MCF 10A (cell line): ENCODE data around the gene NEK4. TPM values are rescaled to one million over a fixed set of nuclear protein-coding genes. Genes with fewer than 3 reads are reported as not detected.

ENCODE experiments used
- BruUV-seq: library from RNA; stranded (reverse); fragments of 400-500 nt; replicated peaks from 2 replicates; lab custom pipeline; 2021; lab: Mats Ljungman, UMichigan
- CTCF ChIA-PET: fragments of 300-600 bp; sonication (Branson Sonifier 250); formaldehyde crosslinking; extraction: SDS; loops from one replicate; lab custom pipeline; 2021; ENCODE audit warnings: antibody characterized with exemption, inconsistent platforms; lab: Yijun Ruan, JAX
- POLR2A ChIA-PET: fragments of 300-600, 350-650 bp; sonication (Branson Sonifier 250); formaldehyde crosslinking; extraction: SDS; loops from one replicate; lab custom pipeline; 2020; ENCODE audit warnings: antibody characterized with exemption, inconsistent platforms; lab: Yijun Ruan, JAX
- DNase-seq: peaks from one replicate; pipeline ENCODE4 v3.0.0-alpha.2; 2018; ENCODE audit not compliant: unreplicated experiment
- H3K27ac Mint-ChIP-seq: one replicate; pipeline ENCODE4 v1.8.0; 2022; ENCODE audit warnings: mild to moderate bottlenecking, low read depth, mixed read lengths; ENCODE audit not compliant: unreplicated experiment
- H3K27me3 Mint-ChIP-seq: one replicate; pipeline ENCODE4 v1.8.0; 2022; ENCODE audit warnings: mixed read lengths; ENCODE audit not compliant: insufficient read depth, unreplicated experiment
- H3K36me3 Mint-ChIP-seq: one replicate; pipeline ENCODE4 v1.8.0; 2022; ENCODE audit warnings: mild to moderate bottlenecking, moderate library complexity, mixed read lengths; ENCODE audit not compliant: insufficient read depth, unreplicated experiment
- H3K4me1 Mint-ChIP-seq: one replicate; pipeline ENCODE4 v1.8.0; 2022; ENCODE audit warnings: mixed read lengths; ENCODE audit not compliant: insufficient read depth, unreplicated experiment
- H3K4me3 Mint-ChIP-seq: one replicate; pipeline ENCODE4 v1.8.0; 2022; ENCODE audit warnings: mild to moderate bottlenecking, moderate library complexity, mixed read lengths; ENCODE audit not compliant: unreplicated experiment
- H3K9me3 Mint-ChIP-seq: one replicate; pipeline ENCODE4 v1.8.0; 2022; ENCODE audit warnings: mixed read lengths; ENCODE audit not compliant: unreplicated experiment
- intact Hi-C: fragments of 100-400 bp; cut with micrococcal nuclease; formaldehyde crosslinking; loops from 2 replicates; pipeline ENCODE4 v1.14.1; 2022
- total RNA-seq: library from RNA; stranded (reverse); gene quantifications from 2 replicates; pipeline ENCODE4 v1.2.3, GENCODE V29; 2022
- TF ChIP-seq, protein P1 (sequence below): fragments of 200-600 bp; IDR thresholded peaks from one replicate; pipeline ENCODE4 v1.8.0; 2022; ENCODE audit warnings: antibody characterized with exemption, mild to moderate bottlenecking; ENCODE audit not compliant: unreplicated experiment

The NEK4 gene
- total RNA-seq, 1 experiment from 2014 or later = 24.6 TPM

DNA sequence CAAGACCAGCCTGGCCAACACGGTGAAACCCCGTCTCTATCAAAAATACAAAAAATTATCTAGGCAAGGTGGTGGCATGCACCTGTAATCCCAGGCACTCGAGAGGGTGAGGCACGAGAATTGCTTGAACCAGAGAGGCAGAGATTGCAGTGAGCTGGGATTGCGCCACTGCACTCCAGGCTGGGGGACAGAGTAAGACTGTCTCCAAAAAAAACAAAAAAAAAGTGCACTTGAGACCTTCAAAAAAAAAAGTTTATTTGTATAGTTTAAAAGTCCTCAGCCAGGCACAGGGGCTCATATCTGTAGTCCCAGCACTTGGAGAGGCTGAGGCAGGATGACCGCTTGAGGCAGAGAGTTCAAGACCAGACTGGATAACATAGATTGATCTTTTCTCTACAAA, 87.1 kb downstream of the NEK4 start:
- intact Hi-C loops = loop anchor here (2.0 kb wide), 1 partner anchor 13 kb away; no protein-coding TSS in a partner anchor
- peak overlapping the region; percentile 99 for H3K27ac Mint-ChIP-seq
- CTCF ChIA-PET = no interaction called here
- POLR2A ChIA-PET = interaction anchor here (5.5 to 7.7 kb wide), 3 partner anchors 11 to 21 kb away, joined by 75 to 104 read pairs (median 92); partner anchors contain the start of genes GLT8D1 and SPCS1
- no peaks in the 10 kb centered on the region for H3K27me3 Mint-ChIP-seq
- H3K36me3 Mint-ChIP-seq = peaks cover 52% of the 10 kb centered on the region
- TF ChIP-seq, protein P1, sequence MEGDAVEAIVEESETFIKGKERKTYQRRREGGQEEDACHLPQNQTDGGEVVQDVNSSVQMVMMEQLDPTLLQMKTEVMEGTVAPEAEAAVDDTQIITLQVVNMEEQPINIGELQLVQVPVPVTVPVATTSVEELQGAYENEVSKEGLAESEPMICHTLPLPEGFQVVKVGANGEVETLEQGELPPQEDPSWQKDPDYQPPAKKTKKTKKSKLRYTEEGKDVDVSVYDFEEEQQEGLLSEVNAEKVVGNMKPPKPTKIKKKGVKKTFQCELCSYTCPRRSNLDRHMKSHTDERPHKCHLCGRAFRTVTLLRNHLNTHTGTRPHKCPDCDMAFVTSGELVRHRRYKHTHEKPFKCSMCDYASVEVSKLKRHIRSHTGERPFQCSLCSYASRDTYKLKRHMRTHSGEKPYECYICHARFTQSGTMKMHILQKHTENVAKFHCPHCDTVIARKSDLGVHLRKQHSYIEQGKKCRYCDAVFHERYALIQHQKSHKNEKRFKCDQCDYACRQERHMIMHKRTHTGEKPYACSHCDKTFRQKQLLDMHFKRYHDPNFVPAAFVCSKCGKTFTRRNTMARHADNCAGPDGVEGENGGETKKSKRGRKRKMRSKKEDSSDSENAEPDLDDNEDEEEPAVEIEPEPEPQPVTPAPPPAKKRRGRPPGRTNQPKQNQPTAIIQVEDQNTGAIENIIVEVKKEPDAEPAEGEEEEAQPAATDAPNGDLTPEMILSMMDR = no peak
- peak overlapping the region; percentile 99 for H3K4me3 Mint-ChIP-seq
- H3K4me1 Mint-ChIP-seq = peaks cover 43% of the 10 kb centered on the region
- peak; percentile 46 for DNase-seq
- H3K9me3 Mint-ChIP-seq = no peaks in the 10 kb centered on the region
- BruUV-seq = no TSS peak

DNA sequence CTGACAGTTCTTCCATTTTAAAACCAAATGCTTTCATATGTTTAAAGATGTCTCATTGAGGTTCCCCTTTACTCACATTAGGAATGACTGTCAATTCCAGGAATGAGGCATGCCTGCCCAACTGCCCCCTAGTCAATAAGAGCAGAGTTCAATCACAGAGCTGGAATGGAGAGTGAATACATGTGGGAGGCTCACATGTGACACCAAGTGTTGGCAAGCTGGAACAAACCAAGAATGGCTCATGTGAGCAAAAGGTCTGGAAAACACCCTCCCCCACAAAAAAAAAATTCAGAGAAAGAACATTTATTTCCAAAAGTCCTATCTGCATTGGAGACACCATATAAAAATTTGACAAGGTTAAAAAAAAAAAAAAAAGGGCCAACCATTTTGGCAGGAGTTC, 88.7 kb downstream of the NEK4 start:
- BruUV-seq = no TSS peak
- ChIA-PET POLR2A (interaction anchor here (0.5 to 7.7 kb wide), 3 partner anchors 10 to 24 kb away, joined by 3 to 104 read pairs (median 4); no protein-coding TSS in a partner anchor), CTCF (interaction anchor here (0.7 to 1.1 kb wide), 2 partner anchors 235 to 254 kb away, joined by 3 to 4 read pairs; no protein-coding TSS in a partner anchor)
- peaks cover 38% of the 10 kb centered on the region for H3K4me1 Mint-ChIP-seq
- no peaks in the 10 kb centered on the region for H3K27me3 Mint-ChIP-seq
- peaks cover 52% of the 10 kb centered on the region for H3K36me3 Mint-ChIP-seq
- TF ChIP-seq, protein P1 = peak; percentile 10
- DNase-seq = peak; percentile 64
- peak overlapping the region; percentile 39 for H3K4me3 Mint-ChIP-seq
- H3K27ac Mint-ChIP-seq = peak overlapping the region; percentile 68
- intact Hi-C loops = loop anchor here (1.0 kb wide), 2 partner anchors 46 to 210 kb away; no protein-coding TSS in a partner anchor
- no peaks in the 10 kb centered on the region for H3K9me3 Mint-ChIP-seq

DNA sequence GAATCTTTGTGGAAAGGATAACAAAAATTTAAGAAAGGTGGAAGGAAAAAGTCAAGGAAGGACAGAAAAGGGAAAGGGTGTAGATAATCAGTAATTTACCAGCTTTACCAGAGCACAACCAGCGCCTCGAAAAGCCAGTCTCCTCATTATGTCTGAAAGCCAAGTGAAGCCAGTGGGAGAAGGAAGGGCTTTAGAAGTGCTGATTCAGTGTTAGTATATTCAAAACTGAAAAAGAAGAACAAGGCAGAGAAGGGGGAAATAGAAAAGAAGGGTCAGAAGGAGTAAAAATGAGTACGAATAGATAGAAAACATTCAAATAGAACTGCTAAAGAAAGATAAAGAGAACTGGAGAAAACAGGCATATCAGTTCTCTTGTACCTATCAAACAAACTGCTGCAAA, 89.1 kb downstream of the NEK4 start:
- TF ChIP-seq, protein P1 = no peak
- DNase-seq = no peak
- H3K27me3 Mint-ChIP-seq = no peaks in the 10 kb centered on the region
- peak overlapping the region; percentile 39 for H3K4me3 Mint-ChIP-seq
- peaks cover 54% of the 10 kb centered on the region for H3K36me3 Mint-ChIP-seq
- H3K27ac Mint-ChIP-seq = peak overlapping the region; percentile 68
- no TSS peak for BruUV-seq
- intact Hi-C loops = no loop called here
- ChIA-PET CTCF (interaction anchor here (0.7 to 1.4 kb wide), 4 partner anchors 10 to 254 kb away, joined by 3 to 4 read pairs (median 4); no protein-coding TSS in a partner anchor), POLR2A (interaction anchor here (0.6 to 7.7 kb wide), 2 partner anchors 9 to 24 kb away, joined by 4 to 104 read pairs; no protein-coding TSS in a partner anchor)
- peaks cover 38% of the 10 kb centered on the region for H3K4me1 Mint-ChIP-seq
- H3K9me3 Mint-ChIP-seq = no peaks in the 10 kb centered on the region

DNA sequence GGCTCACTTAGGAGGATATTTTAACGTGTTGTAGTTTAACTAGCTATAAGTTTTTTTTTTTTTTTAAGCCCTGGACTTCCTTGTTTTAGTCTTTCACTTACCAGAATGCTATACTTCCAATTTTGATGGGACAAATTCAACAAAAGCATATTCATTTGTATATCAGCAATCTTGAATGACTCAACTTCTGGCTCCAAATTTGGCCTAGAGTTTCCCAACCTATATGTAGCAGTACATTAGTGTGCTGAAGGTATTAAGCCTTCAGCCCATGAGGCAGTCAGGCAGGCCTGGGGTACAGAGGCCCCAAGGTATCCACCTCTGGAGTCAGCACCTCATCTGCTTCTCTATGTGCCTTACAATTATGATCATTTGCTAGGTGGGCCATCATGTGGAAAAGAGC, 90.9 kb downstream of the NEK4 start:
- Mint-ChIP-seq H3K4me1 (peaks cover 37% of the 10 kb centered on the region), H3K4me3 (no peak overlapping the region), H3K36me3 (peaks cover 71% of the 10 kb centered on the region), H3K27me3 (no peaks in the 10 kb centered on the region), H3K27ac (peak overlapping the region; percentile 88), H3K9me3 (no peaks in the 10 kb centered on the region)
- POLR2A ChIA-PET = interaction anchor here (0.6 to 1.7 kb wide), 5 partner anchors 9 to 144 kb away, joined by 3 to 9 read pairs (median 5); partner anchors contain the start of genes GLT8D1 and UQCC5
- intact Hi-C loops = no loop called here
- CTCF ChIA-PET = interaction anchor here (0.6 to 1.1 kb wide), 2 partner anchors 11 to 267 kb away, joined by 3 read pairs; no protein-coding TSS in a partner anchor
- DNase-seq = no peak
- no TSS peak for BruUV-seq
- TF ChIP-seq, protein P1 = no peak
